Measurements from ENCODE around the gene ARHGAP42. TPM values are rescaled to one million over a fixed set of nuclear protein-coding genes. Genes with fewer than 3 reads are reported as not detected.

ARHGAP42 gene
- total and polyA plus RNA-seq, 2 of the 4 experiments (the other 2 are of a cell fraction): 2.9 to 7.3 TPM

- Histone ChIP-seq H2AK5ac (ENCODE audit: low read depth, low read length) (no peak overlapping the region; the same call in 1 of the 2 replicates), H3K23ac (ENCODE audit: low read depth, low read length) (peak overlapping the region; percentile 8; the same call in 1 of the 2 replicates), H2BK15ac (ENCODE audit: low read depth, low read length) (no peak overlapping the region), H3K9me1 (ENCODE audit: insufficient read depth, low read length) (peaks cover 6% of the 10 kb centered on the region; the same call in 1 of the 2 replicates), H3K4me3 (ENCODE audit: insufficient read depth, low read depth, low read length) (no peak overlapping the region), H3K4me2 (ENCODE audit: low read depth, low read length) (no peak overlapping the region), H3K9me3 (ENCODE audit: control insufficient read depth, insufficient read depth, low read length) (no peaks in the 10 kb centered on the region), H3K56ac (ENCODE audit: extremely low read depth, insufficient read depth, low read length) (no peak overlapping the region), H4K20me1 (ENCODE audit: insufficient read depth, low read length) (no peaks in the 10 kb centered on the region), H3K27ac (ENCODE audit: insufficient read depth, low read length) (no peak overlapping the region), H4K91ac (ENCODE audit: insufficient read depth, low read depth, low read length) (no peak overlapping the region), H3K27me3 (ENCODE audit: control insufficient read depth, insufficient read depth, low read length) (no peaks in the 10 kb centered on the region), H2AFZ (replicated peaks; ENCODE audit: low read length, poor library complexity) (no peak overlapping the region), H3K9ac (ENCODE audit: low read depth, low read length) (no peak overlapping the region), H4K5ac (ENCODE audit: low read depth, low read length) (no peak overlapping the region), H3K4me1 (ENCODE audit: control insufficient read depth, insufficient read depth, low read length) (peaks cover 3% of the 10 kb centered on the region), H3K14ac (replicated peaks; ENCODE audit: low read depth, low read length) (no peak overlapping the region), H3K18ac (ENCODE audit: low read depth, low read length) (no peak overlapping the region), H2BK5ac (ENCODE audit: low read depth, low read length, poor library complexity, severe bottlenecking) (no peak overlapping the region), H2BK120ac (ENCODE audit: low read depth, low read length) (peak overlapping the region; percentile 19; the same call in 1 of the 2 replicates), H3K79me1 (ENCODE audit: low read depth in 1 of 2, low read length in 2 of 2) (no peaks in the 10 kb centered on the region), H4K8ac (ENCODE audit: low read depth in 2 of 2, low read length in 2 of 2) (no peak overlapping the region), H3K4ac (ENCODE audit: low read depth, low read length) (peak overlapping the region; percentile 3; the same call in 1 of the 2 replicates), H2BK20ac (ENCODE audit: low read depth, low read length) (no peak overlapping the region), H2AK9ac (replicated peaks; ENCODE audit: low read depth, low read length, poor library complexity) (no peak overlapping the region), H3K36me3 (ENCODE audit: control insufficient read depth, insufficient read depth, low read length) (peaks cover 3% of the 10 kb centered on the region; the same call in 1 of the 2 replicates)
- ChIA-PET POLR2A (ENCODE audit: unreplicated experiment) (no interaction called here), CTCF (no interaction called here)
- TF ChIP-seq MAFK (IDR thresholded peaks at IDR 0.05; ENCODE audit: low read depth, low read length): no peak
- no peak for TF ChIP-seq RAD21 (IDR thresholded peaks at IDR 0.05; ENCODE audit: low read length)
- TF ChIP-seq POLR2A (IDR thresholded peaks at IDR 0.05; ENCODE audit: low read depth, low read length): no peak
- TF ChIP-seq BHLHE40 (IDR thresholded peaks at IDR 0.05; ENCODE audit: low read depth, low read length): no peak
- TF ChIP-seq RFX5 (IDR thresholded peaks at IDR 0.05; ENCODE audit: low read depth, low read length): no peak
- BruUV-seq (replicated peaks): no TSS peak
- dilution Hi-C loops (cut with HindIII; ENCODE audit: low sequenced_read_pairs, unreplicated experiment) (no loop called here), in situ Hi-C loops (cut with MboI; ENCODE audit: low sequenced_read_pairs) (no loop called here), intact Hi-C loops (cut with micrococcal nuclease) (no loop called here)
- WGBS, 2 experiments (ENCODE audit: extremely low coverage in 2 of 2, insufficient read length in 1 of 2): no CpG with 5 or more reads among the region's 4 CpGs
- DNase-seq (no peak), ATAC-seq (ENCODE audit: low read depth) (no peak)
These were observed 283.4 kb downstream of the ARHGAP42 start for GRCh38 chr11:100970283-100971164.

All from IMR-90 (cell line).